WERI-Rb-1 (cell line): ENCODE measurements around the gene MAML2.
A peak's percentile ranks its signal among the peaks of the same experiment; 100 is the strongest.

Experiments used
- DNase-seq: peaks from one replicate; pipeline ENCODE4 v3.0.0-alpha.2; 2020
- H3K27ac ChIP-seq: fragments of 250-450 bp; sonication (Bioruptor Pico); 2 replicates; pipeline ENCODE4 v1.5.1; 2020; ENCODE audit warnings: mild to moderate bottlenecking, moderate library complexity
- H3K27me3 ChIP-seq: fragments of 250-450 bp; sonication (Bioruptor Pico); 2 replicates; pipeline ENCODE4 v1.5.1; 2021; ENCODE audit warnings: mild to moderate bottlenecking, low read depth, moderate library complexity; ENCODE audit not compliant: insufficient read depth, severe bottlenecking
- H3K36me3 ChIP-seq: fragments of 250-450 bp; sonication (Bioruptor Pico); 2 replicates; pipeline ENCODE4 v1.5.1; 2020; ENCODE audit warnings: mild to moderate bottlenecking, moderate library complexity
- H3K4me3 ChIP-seq: 2 replicates; pipeline ENCODE4 v1.5.1; 2011; ENCODE audit warnings: low read depth, mild to moderate bottlenecking, control low read depth, low read length
- H3K9me3 ChIP-seq: fragments of 250-450 bp; sonication (Bioruptor Pico); 2 replicates; pipeline ENCODE4 v1.5.1; 2021; ENCODE audit warnings: mild to moderate bottlenecking, moderate library complexity; ENCODE audit not compliant: severe bottlenecking
- CTCF ChIP-seq: IDR thresholded peaks from 2 replicates; pipeline ENCODE4 v1.5.1; 2011; ENCODE audit warnings: low read depth, mild to moderate bottlenecking, control low read depth, inconsistent platforms, low read length

Gene MAML2

DNA sequence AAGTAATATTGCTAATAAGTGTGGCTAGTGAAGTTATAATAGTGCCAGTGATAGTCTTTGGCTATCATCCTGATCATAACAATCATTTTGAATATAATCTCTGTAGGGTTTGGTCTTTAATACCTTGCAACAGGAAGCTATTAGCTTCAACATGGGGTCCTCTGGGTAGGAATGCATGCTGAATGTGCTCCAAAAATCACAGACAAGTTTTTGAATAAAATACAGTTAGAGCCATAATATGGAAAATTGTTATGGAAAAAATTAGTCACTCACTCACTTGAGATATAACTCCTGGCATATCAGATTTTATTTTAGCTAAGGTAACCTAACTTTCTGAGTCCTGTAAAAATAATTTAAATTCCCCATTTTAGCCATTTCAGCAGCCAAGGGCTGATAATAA lies 323.7 kb downstream of the MAML2 start:
- no peak overlapping the region for H3K4me3 ChIP-seq
- no peak for DNase-seq
- H3K9me3 ChIP-seq, result no peaks in the 10 kb centered on the region
- no peak for TF ChIP-seq CTCF
- H3K27ac ChIP-seq, result no peak overlapping the region
- no peaks in the 10 kb centered on the region for H3K27me3 ChIP-seq
- H3K36me3 ChIP-seq, result peaks cover 5% of the 10 kb centered on the region; the same call in 1 of the 2 replicates

DNA sequence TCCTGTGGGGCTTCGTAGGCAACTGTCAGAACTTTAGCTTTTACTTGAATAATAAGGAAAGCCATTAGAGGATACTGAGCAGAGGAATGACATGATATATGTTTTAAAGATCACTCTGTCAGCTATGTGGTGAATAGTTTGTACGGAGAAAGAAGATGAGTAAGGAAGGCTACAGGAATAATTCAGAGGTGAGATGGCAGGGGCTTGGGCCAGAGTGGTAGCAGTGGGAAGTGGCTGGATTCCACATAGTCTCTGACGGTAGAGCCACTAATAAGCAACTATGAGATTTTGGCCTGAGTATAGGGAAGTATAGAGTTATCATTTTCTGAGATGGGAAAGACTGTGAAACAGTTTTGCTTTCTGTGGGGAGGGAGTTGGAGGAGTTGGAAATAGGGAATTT lies 325.1 kb downstream of the MAML2 start:
- Histone ChIP-seq H3K27ac (no peak overlapping the region), H3K4me3 (no peak overlapping the region), H3K27me3 (no peaks in the 10 kb centered on the region), H3K9me3 (no peaks in the 10 kb centered on the region), H3K36me3 (peaks cover 8% of the 10 kb centered on the region; the same call in 1 of the 2 replicates)
- TF ChIP-seq CTCF, result no peak
- no peak for DNase-seq

- no peak for DNase-seq
- TF ChIP-seq CTCF, result no peak
- Histone ChIP-seq H3K27ac (no peak overlapping the region; the same call in 1 of the 2 replicates), H3K36me3 (peaks cover 8% of the 10 kb centered on the region; the same call in 1 of the 2 replicates), H3K27me3 (no peaks in the 10 kb centered on the region), H3K9me3 (no peaks in the 10 kb centered on the region), H3K4me3 (no peak overlapping the region)
Observed at GRCh38 chr11:96016978-96017502, 326.0 kb downstream of the MAML2 start.

- H3K27me3 ChIP-seq, result no peaks in the 10 kb centered on the region
- H3K36me3 ChIP-seq, result peaks cover 8% of the 10 kb centered on the region; the same call in 1 of the 2 replicates
- no peak for TF ChIP-seq CTCF
- H3K27ac ChIP-seq, result peak overlapping the region; percentile 61
- DNase-seq, result peak; percentile 52
- H3K4me3 ChIP-seq, result no peak overlapping the region
- no peaks in the 10 kb centered on the region for H3K9me3 ChIP-seq
Observed at GRCh38 chr11:96015906-96016565, 327.0 kb downstream of the MAML2 start.

- H3K36me3 ChIP-seq, result 0 out of 2 replicates have a peak, but pooled peaks cover 3% of the 10 kb centered on the region
- H3K27ac ChIP-seq, result no peak overlapping the region
- DNase-seq, result no peak
- H3K4me3 ChIP-seq, result no peak overlapping the region
- no peak for TF ChIP-seq CTCF
- H3K27me3 ChIP-seq, result no peaks in the 10 kb centered on the region
- H3K9me3 ChIP-seq, result no peaks in the 10 kb centered on the region
Observed at GRCh38 chr11:96014217-96014616, 328.8 kb downstream of the MAML2 start.
